ENCODE data around the gene POLE.
A peak's percentile ranks its signal among the peaks of the same experiment; 100 is the strongest.

POLE gene

DNA sequence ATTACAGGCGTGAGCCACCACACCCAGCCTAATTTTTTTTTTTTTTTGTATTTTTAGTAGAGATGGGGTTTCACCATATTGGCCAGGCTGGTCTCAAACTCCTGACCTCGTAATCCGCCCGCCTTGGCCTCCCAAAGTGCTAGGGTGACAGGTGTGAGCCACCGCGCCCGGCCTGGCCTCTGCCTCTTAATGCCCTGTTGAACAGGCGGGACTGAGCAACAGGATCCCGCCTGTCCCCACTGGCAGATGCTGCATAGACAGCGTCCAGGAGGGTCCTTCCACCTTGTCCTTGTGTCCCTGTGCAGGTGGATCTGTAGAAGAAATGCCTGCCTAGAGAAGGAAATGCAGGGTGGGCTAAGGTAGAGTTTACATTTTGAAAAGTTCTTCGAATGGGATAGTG is 29.2 kb upstream of the POLE start:
- Histone ChIP-seq H3K4me3 (ENCODE audit: low read length) (no peak overlapping the region), H3K4ac (ENCODE audit: low read depth, low read length) (no peak overlapping the region), H3K56ac (ENCODE audit: low read length) (no peak overlapping the region), H3K18ac (ENCODE audit: low read length) (no peak overlapping the region), H3K36me3 (ENCODE audit: control insufficient read depth, insufficient read depth, low read length) (peaks cover 20% of the 10 kb centered on the region), H4K8ac (ENCODE audit: low read depth, low read length) (no peak overlapping the region), H2BK5ac (ENCODE audit: low read length) (no peak overlapping the region), H3K4me2 (ENCODE audit: low read length) (no peak overlapping the region), H3K23ac (ENCODE audit: low read length) (no peak overlapping the region), H3K79me1 (ENCODE audit: low read length) (peaks cover 7% of the 10 kb centered on the region), H3K9ac (ENCODE audit: low read length) (no peak overlapping the region), H3K4me1 (ENCODE audit: control insufficient read depth, low read depth, low read length) (no peaks in the 10 kb centered on the region), H2AK5ac (ENCODE audit: low read length) (no peak overlapping the region), H4K5ac (ENCODE audit: low read length) (no peak overlapping the region), H3K79me2 (ENCODE audit: control insufficient read depth, insufficient read depth, low read length) (peaks cover 22% of the 10 kb centered on the region), H2BK15ac (replicated peaks; ENCODE audit: low read depth) (no peak overlapping the region), H2BK120ac (ENCODE audit: low read depth, low read length) (no peak overlapping the region), H3K27me3 (ENCODE audit: insufficient read depth, low read length, poor library complexity) (no peaks in the 10 kb centered on the region), H3K27ac (ENCODE audit: low read depth, low read length) (no peak overlapping the region)
- WGBS (ENCODE audit: extremely low coverage, insufficient coverage, low lambda C conversion rate) = no CpG with 5 or more reads among the region's 11 CpGs
- DNase-seq = no peak

DNA sequence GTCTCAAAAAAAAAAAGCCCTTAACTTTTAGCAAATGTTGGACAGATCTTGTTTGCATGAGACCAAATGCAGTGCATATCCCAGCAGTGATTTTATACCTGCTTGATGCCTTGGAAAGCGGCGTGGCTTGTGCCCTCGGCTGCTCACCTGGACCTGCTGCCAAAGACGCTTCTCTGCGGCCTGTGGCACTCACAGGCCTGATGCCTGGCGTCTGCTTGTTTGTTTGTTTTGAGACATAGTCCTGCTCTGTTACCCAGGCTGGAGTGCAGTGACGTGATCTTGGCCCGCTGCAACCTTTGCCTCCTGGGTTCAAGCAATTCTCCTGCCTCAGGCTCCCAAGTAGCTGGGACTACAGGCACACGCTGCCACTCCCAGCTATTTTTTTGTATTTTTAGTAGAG is 28.7 kb upstream of the POLE start:
- no peak overlapping the region for H2BK15ac ChIP-seq (replicated peaks; ENCODE audit: low read depth)
- no peak overlapping the region for H2AK5ac ChIP-seq (ENCODE audit: low read length)
- no peaks in the 10 kb centered on the region for H3K4me1 ChIP-seq (ENCODE audit: control insufficient read depth, low read depth, low read length)
- H3K27ac ChIP-seq (ENCODE audit: low read depth, low read length) = no peak overlapping the region
- H3K23ac ChIP-seq (ENCODE audit: low read length) = no peak overlapping the region
- H3K4ac ChIP-seq (ENCODE audit: low read depth, low read length) = no peak overlapping the region
- H3K56ac ChIP-seq (ENCODE audit: low read length) = no peak overlapping the region
- H3K9ac ChIP-seq (ENCODE audit: low read length) = no peak overlapping the region
- H2BK5ac ChIP-seq (ENCODE audit: low read length) = no peak overlapping the region
- peaks cover 18% of the 10 kb centered on the region for H3K36me3 ChIP-seq (ENCODE audit: control insufficient read depth, insufficient read depth, low read length)
- H4K5ac ChIP-seq (ENCODE audit: low read length) = no peak overlapping the region
- DNase-seq = no peak
- peaks cover 8% of the 10 kb centered on the region for H3K79me1 ChIP-seq (ENCODE audit: low read length)
- H4K8ac ChIP-seq (ENCODE audit: low read depth, low read length) = no peak overlapping the region
- H3K4me2 ChIP-seq (ENCODE audit: low read length) = no peak overlapping the region
- no peak overlapping the region for H3K18ac ChIP-seq (ENCODE audit: low read length)
- no peak overlapping the region for H3K4me3 ChIP-seq (ENCODE audit: low read length)
- WGBS (ENCODE audit: extremely low coverage, insufficient coverage, low lambda C conversion rate) = no CpG with 5 or more reads among the region's 9 CpGs
- H3K27me3 ChIP-seq (ENCODE audit: insufficient read depth, low read length, poor library complexity) = no peaks in the 10 kb centered on the region
- H2BK120ac ChIP-seq (ENCODE audit: low read depth, low read length) = no peak overlapping the region
- peaks cover 26% of the 10 kb centered on the region for H3K79me2 ChIP-seq (ENCODE audit: control insufficient read depth, insufficient read depth, low read length)

DNA sequence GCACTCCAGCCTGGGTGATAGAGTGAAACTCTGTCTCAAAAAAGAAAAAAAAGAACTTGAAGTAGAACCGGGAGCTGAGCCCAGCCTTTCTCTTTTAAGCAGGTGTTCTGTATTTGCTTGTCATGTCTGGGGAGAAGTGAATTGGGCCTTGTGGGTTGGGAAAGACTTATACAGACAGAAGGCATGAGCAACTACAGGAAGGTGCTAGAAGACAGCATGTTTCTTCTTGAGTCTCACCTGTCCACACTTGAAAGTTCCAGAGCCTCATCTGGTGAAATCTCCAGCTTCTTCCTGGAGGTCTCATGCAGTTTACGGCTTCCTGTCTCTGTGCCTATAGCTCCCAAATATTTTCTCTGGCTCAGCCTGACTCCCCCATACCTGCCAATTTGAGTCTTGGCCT is 26.0 kb upstream of the POLE start:
- Histone ChIP-seq H3K36me3 (ENCODE audit: control insufficient read depth, insufficient read depth, low read length) (peaks cover 7% of the 10 kb centered on the region), H3K4ac (ENCODE audit: low read depth, low read length) (no peak overlapping the region), H3K27me3 (ENCODE audit: insufficient read depth, low read length, poor library complexity) (no peaks in the 10 kb centered on the region), H2BK120ac (ENCODE audit: low read depth, low read length) (no peak overlapping the region), H2BK15ac (replicated peaks; ENCODE audit: low read depth) (no peak overlapping the region), H3K23ac (ENCODE audit: low read length) (no peak overlapping the region), H3K79me2 (ENCODE audit: control insufficient read depth, insufficient read depth, low read length) (peaks cover 26% of the 10 kb centered on the region), H4K5ac (ENCODE audit: low read length) (no peak overlapping the region), H4K8ac (ENCODE audit: low read depth, low read length) (no peak overlapping the region), H2BK5ac (ENCODE audit: low read length) (no peak overlapping the region), H3K79me1 (ENCODE audit: low read length) (peaks cover 10% of the 10 kb centered on the region), H3K4me3 (ENCODE audit: low read length) (no peak overlapping the region), H3K9ac (ENCODE audit: low read length) (no peak overlapping the region), H3K4me2 (ENCODE audit: low read length) (no peak overlapping the region), H3K4me1 (ENCODE audit: control insufficient read depth, low read depth, low read length) (no peaks in the 10 kb centered on the region), H3K18ac (ENCODE audit: low read length) (no peak overlapping the region), H2AK5ac (ENCODE audit: low read length) (no peak overlapping the region), H3K27ac (ENCODE audit: low read depth, low read length) (no peak overlapping the region), H3K56ac (ENCODE audit: low read length) (no peak overlapping the region)
- DNase-seq = no peak
- no CpG with 5 or more reads among the region's 2 CpGs for WGBS (ENCODE audit: extremely low coverage, insufficient coverage, low lambda C conversion rate)

DNA sequence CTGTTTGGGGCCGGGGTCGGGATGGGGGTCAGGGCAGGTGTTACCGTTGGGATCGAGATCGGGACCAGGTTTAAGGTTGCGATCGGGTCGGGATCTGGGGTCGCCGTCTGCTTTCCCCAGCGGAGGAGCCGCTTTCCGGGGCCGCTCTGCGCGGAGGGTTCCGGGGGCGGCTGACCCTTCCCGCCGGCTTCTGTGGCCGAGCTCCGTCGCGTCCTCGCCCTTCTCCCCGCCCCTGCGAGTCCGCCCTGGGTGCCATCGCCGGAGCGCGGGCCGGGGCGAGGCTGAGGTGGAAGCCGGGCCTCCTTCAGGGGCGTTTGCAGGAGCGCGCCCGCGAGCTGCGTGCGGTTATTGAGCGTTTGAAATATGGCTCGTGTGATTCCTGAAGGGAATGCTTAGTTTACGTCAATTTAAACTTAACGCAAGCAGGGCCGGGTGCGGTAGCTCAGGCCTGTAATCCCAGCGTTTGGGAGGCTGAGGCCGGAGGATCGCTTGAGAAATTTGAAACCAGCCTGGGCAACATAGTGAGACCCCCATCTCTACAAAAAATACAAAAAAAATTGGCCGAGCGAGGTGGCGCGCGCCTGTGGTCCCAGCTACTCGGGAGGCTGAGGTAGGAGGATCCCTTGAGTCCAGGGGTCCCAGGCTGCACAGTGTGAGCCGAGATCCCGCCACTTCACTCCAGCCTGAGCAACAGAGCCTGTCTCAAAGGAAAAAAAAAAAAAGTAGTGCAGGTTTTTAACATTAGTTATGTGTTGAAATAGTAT is 24.1 kb upstream of the POLE start:
- no peak overlapping the region for H2BK5ac ChIP-seq (ENCODE audit: low read length)
- peak; percentile 29 for DNase-seq
- peak overlapping the region; percentile 96 for H3K56ac ChIP-seq (ENCODE audit: low read length)
- H3K27me3 ChIP-seq (ENCODE audit: insufficient read depth, low read length, poor library complexity) = no peaks in the 10 kb centered on the region
- H3K79me2 ChIP-seq (ENCODE audit: control insufficient read depth, insufficient read depth, low read length) = peaks cover 26% of the 10 kb centered on the region
- H3K4me1 ChIP-seq (ENCODE audit: control insufficient read depth, low read depth, low read length) = no peaks in the 10 kb centered on the region
- no CpG with 5 or more reads among the region's 59 CpGs for WGBS (ENCODE audit: extremely low coverage, insufficient coverage, low lambda C conversion rate)
- H3K4me3 ChIP-seq (ENCODE audit: low read length) = peak overlapping the region; percentile 84
- peak overlapping the region; percentile 78 for H3K18ac ChIP-seq (ENCODE audit: low read length)
- H2BK15ac ChIP-seq (replicated peaks; ENCODE audit: low read depth) = no peak overlapping the region
- peak overlapping the region; percentile 41 for H3K4ac ChIP-seq (ENCODE audit: low read depth, low read length)
- no peak overlapping the region for H4K5ac ChIP-seq (ENCODE audit: low read length)
- H3K4me2 ChIP-seq (ENCODE audit: low read length) = peak overlapping the region; percentile 56
- peaks cover 10% of the 10 kb centered on the region for H3K79me1 ChIP-seq (ENCODE audit: low read length)
- H4K8ac ChIP-seq (ENCODE audit: low read depth, low read length) = no peak overlapping the region
- H3K27ac ChIP-seq (ENCODE audit: low read depth, low read length) = peak overlapping the region; percentile 52
- no peak overlapping the region for H2AK5ac ChIP-seq (ENCODE audit: low read length)
- no peak overlapping the region for H3K23ac ChIP-seq (ENCODE audit: low read length)
- H2BK120ac ChIP-seq (ENCODE audit: low read depth, low read length) = no peak overlapping the region
- peaks cover 4% of the 10 kb centered on the region for H3K36me3 ChIP-seq (ENCODE audit: control insufficient read depth, insufficient read depth, low read length)
- H3K9ac ChIP-seq (ENCODE audit: low read length) = peak overlapping the region; percentile 93

DNA sequence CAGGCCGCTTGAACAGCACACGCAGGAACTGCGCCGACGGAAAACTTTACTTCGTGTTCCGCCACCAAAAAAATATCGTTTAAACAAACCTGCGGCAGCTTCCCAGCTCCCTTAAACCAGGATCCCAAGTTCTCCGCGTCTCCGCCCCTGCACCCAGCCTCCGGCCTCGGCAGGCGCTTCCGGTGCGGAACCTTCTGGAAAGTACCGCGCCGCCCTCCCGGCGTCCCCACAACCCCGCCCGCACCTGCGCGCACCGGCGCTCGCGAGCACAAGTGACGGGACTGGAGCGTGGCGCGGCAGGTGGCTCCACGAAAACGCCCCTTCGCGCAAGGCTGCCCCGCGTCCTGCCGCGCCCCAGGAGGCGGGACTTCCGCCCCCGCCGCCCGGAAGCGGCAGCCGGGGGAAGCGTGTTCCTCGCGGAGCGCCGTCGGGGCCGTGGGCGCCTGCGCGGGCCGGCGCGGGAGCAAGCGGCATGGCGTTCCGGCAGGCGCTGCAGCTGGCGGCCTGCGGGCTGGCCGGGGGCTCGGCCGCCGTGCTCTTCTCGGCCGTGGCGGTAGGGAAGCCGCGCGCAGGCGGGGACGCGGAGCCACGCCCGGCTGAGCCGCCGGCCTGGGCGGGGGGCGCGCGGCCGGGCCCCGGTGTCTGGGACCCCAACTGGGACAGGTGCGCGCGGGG is 23.4 kb upstream of the POLE start, which contains the start of gene PGAM5:
Gene PGAM5 (plus strand): TSS at position 438 of the 675 bp plus-strand sequence. CDS start 35 bp downstream, at position 473.
- H3K36me3 ChIP-seq (ENCODE audit: control insufficient read depth, insufficient read depth, low read length) = peaks cover 4% of the 10 kb centered on the region
- H3K79me2 ChIP-seq (ENCODE audit: control insufficient read depth, insufficient read depth, low read length) = peaks cover 26% of the 10 kb centered on the region
- H3K56ac ChIP-seq (ENCODE audit: low read length) = peak within 1 kb of the TSS; percentile 96
- H3K27me3 ChIP-seq (ENCODE audit: insufficient read depth, low read length, poor library complexity) = no peaks in the 10 kb centered on the region
- peak within 1 kb of the TSS; percentile 52 for H3K27ac ChIP-seq (ENCODE audit: low read depth, low read length)
- no peak within 1 kb of the TSS for H2BK120ac ChIP-seq (ENCODE audit: low read depth, low read length)
- H3K4me1 ChIP-seq (ENCODE audit: control insufficient read depth, low read depth, low read length) = no peaks in the 10 kb centered on the region
- peak within 1 kb of the TSS; percentile 87 for H3K4me2 ChIP-seq (ENCODE audit: low read length)
- H4K8ac ChIP-seq (ENCODE audit: low read depth, low read length) = no peak within 1 kb of the TSS
- H3K18ac ChIP-seq (ENCODE audit: low read length) = peak within 1 kb of the TSS; percentile 78
- peak within 1 kb of the TSS; percentile 51 for H2AK5ac ChIP-seq (ENCODE audit: low read length)
- no CpG with 5 or more reads among the region's 94 CpGs for WGBS (ENCODE audit: extremely low coverage, insufficient coverage, low lambda C conversion rate)
- no peak within 1 kb of the TSS for H2BK5ac ChIP-seq (ENCODE audit: low read length)
- peak within 1 kb of the TSS; percentile 84 for H3K4me3 ChIP-seq (ENCODE audit: low read length)
- DNase-seq = peak; percentile 87
- H3K23ac ChIP-seq (ENCODE audit: low read length) = peak within 1 kb of the TSS; percentile 94
- peaks cover 10% of the 10 kb centered on the region for H3K79me1 ChIP-seq (ENCODE audit: low read length)
- H3K4ac ChIP-seq (ENCODE audit: low read depth, low read length) = peak within 1 kb of the TSS; percentile 41
- H4K5ac ChIP-seq (ENCODE audit: low read length) = no peak within 1 kb of the TSS
- H2BK15ac ChIP-seq (replicated peaks; ENCODE audit: low read depth) = no peak within 1 kb of the TSS
- H3K9ac ChIP-seq (ENCODE audit: low read length) = peak within 1 kb of the TSS; percentile 93

Data from mesendoderm (in vitro differentiated cells).